Neural cell (in vitro differentiated cells): ENCODE results near the gene OR7C1.

Source experiments
- CTCF ChIP-seq: fragments of 450-650 bp; IDR thresholded peaks from 2 replicates; pipeline ENCODE4 v1.5.1; 2014; ENCODE audit warnings: antibody characterized with exemption, mild to moderate bottlenecking, moderate library complexity; ENCODE audit not compliant: poor library complexity, severe bottlenecking
- EZH2 ChIP-seq: fragments of 200-600, 300-800 bp; shearing (Covaris generic), sonication (generic); IDR thresholded peaks from 2 replicates; pipeline ENCODE4 v1.6.1; 2014; ENCODE audit warnings: antibody characterized with exemption, low read length, borderline replicate concordance, mild to moderate bottlenecking; ENCODE audit not compliant: insufficient read depth, poor library complexity, severe bottlenecking
- RAD21 ChIP-seq: fragments of 450-650 bp; conservative IDR thresholded peaks from 2 replicates; pipeline ENCODE4 v1.6.1; 2014; ENCODE audit warnings: antibody characterized with exemption, mild to moderate bottlenecking, moderate library complexity

- no peak for TF ChIP-seq CTCF
- TF ChIP-seq EZH2: no peak
- TF ChIP-seq RAD21: no peak
Observed at GRCh38 chr19:14826006-14826405, 9.0 kb downstream of the OR7C1 start.
